ENCODE results near the gene WEE2. TPM values are rescaled to one million over a fixed set of nuclear protein-coding genes. Genes with fewer than 3 reads are reported as not detected.
"Not testable (repeated sequence)": the region's sequence is repeated elsewhere in the genome, so short reads cannot be mapped to it uniquely, and the experiment has no call there.

Gene WEE2
- total RNA-seq, 2 experiments from 2014 or later: 0.08 to 0.14 TPM

DNA sequence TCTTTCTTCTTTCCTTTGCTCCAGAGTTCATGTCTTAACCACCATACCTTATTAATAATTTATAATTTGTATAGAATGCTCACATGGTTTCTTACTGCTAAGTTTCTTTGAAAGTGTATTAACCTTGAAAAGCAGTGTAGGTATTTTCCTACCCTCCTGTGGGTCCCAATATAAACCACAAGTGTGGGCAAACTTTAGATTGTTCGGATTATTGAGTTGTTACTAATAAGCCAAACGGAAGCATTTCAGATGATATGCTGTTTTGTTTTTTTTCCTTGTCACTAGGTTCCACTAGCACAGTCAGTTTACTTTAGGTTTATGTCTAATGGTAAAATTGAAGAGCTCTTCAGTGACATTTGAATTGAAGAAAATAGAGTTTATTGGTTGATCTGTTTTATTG lies 40.2 kb downstream of the WEE2 start:
- Mint-ChIP-seq H3K27ac (no peak overlapping the region), H3K4me1 (ENCODE audit: low read depth) (peaks cover 15% of the 10 kb centered on the region), H3K27me3 (no peaks in the 10 kb centered on the region), H3K9me3 (peaks cover 4% of the 10 kb centered on the region), H3K36me3 (ENCODE audit: low read depth) (peaks cover 92% of the 10 kb centered on the region), H3K4me3 (no peak overlapping the region)
- DNase-seq: no peak
- ATAC-seq (ENCODE audit: poor library complexity): no peak
- POLR2A ChIA-PET: no interaction called here
- H3K27me3 ChIP-seq (ENCODE audit: control insufficient read depth in 1 of 2, insufficient read depth in 2 of 2, low read length in 2 of 2): no peaks in the 10 kb centered on the region
- H3K9me3 ChIP-seq (ENCODE audit: control insufficient read depth in 1 of 2, insufficient read depth in 1 of 2, low read length in 2 of 2): peaks cover 14 to 27% of the 10 kb centered on the region in 2 experiments
- CTCF ChIA-PET: no interaction called here
- H3K27ac ChIP-seq (ENCODE audit: low read depth in 1 of 2, low read length in 2 of 2): no peak overlapping the region
- intact Hi-C loops (cut with DNase I, micrococcal nuclease): no loop called here
- H3K4me3 ChIP-seq (ENCODE audit: low read length): no peak overlapping the region
- peaks cover 94% of the 10 kb centered on the region for H3K36me3 ChIP-seq (ENCODE audit: insufficient read depth, low read length)
- TF ChIP-seq, protein P1, sequence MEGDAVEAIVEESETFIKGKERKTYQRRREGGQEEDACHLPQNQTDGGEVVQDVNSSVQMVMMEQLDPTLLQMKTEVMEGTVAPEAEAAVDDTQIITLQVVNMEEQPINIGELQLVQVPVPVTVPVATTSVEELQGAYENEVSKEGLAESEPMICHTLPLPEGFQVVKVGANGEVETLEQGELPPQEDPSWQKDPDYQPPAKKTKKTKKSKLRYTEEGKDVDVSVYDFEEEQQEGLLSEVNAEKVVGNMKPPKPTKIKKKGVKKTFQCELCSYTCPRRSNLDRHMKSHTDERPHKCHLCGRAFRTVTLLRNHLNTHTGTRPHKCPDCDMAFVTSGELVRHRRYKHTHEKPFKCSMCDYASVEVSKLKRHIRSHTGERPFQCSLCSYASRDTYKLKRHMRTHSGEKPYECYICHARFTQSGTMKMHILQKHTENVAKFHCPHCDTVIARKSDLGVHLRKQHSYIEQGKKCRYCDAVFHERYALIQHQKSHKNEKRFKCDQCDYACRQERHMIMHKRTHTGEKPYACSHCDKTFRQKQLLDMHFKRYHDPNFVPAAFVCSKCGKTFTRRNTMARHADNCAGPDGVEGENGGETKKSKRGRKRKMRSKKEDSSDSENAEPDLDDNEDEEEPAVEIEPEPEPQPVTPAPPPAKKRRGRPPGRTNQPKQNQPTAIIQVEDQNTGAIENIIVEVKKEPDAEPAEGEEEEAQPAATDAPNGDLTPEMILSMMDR (IDR thresholded peaks at IDR 0.05): no peak
- no peaks in the 10 kb centered on the region for H3K4me1 ChIP-seq (ENCODE audit: insufficient read depth, low read length)

DNA sequence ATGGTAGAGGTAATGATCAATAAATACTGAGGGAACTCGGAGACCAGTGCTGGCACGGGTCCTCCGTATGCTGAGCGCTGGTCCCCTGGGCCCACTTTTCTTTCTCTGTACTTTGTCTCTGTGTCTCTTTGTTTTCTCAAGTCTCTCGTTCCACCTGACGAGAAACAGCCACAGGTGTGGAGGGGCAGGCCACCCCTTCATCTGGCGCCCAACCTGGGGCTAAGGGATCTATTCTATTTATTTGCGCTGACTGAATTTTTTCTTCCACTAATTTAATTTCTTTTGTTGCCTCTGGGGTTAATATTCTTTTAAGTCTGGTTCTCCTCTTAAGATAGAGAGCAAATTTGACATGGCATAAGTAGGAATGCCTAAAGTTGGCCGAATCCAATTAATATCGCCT lies 43.8 kb downstream of the WEE2 start:
- H3K4me3 ChIP-seq (ENCODE audit: low read length); POLR2A ChIA-PET; H3K4me1 Mint-ChIP-seq (ENCODE audit: low read depth); H3K27ac Mint-ChIP-seq; ATAC-seq (ENCODE audit: poor library complexity); H3K27me3 Mint-ChIP-seq; H3K27ac ChIP-seq (ENCODE audit: low read depth in 1 of 2, low read length in 2 of 2); CTCF ChIA-PET; H3K9me3 Mint-ChIP-seq; H3K4me3 Mint-ChIP-seq; DNase-seq; H3K4me1 ChIP-seq (ENCODE audit: insufficient read depth, low read length); H3K27me3 ChIP-seq (ENCODE audit: control insufficient read depth in 1 of 2, insufficient read depth in 2 of 2, low read length in 2 of 2): not testable (repeated sequence)
- Histone ChIP-seq H3K36me3 (ENCODE audit: insufficient read depth, low read length) (peaks cover 84% of the 10 kb centered on the region), H3K9me3 (ENCODE audit: control insufficient read depth in 1 of 2, insufficient read depth in 1 of 2, low read length in 2 of 2) (peaks cover 14 to 27% of the 10 kb centered on the region in 2 experiments)
- intact Hi-C loops (cut with DNase I, micrococcal nuclease): loop anchor here in 1 of 2 experiments (5.0 kb wide), 1 partner anchor 955 kb away; no protein-coding TSS in a partner anchor
- peaks cover 93% of the 10 kb centered on the region for H3K36me3 Mint-ChIP-seq (ENCODE audit: low read depth)

DNA sequence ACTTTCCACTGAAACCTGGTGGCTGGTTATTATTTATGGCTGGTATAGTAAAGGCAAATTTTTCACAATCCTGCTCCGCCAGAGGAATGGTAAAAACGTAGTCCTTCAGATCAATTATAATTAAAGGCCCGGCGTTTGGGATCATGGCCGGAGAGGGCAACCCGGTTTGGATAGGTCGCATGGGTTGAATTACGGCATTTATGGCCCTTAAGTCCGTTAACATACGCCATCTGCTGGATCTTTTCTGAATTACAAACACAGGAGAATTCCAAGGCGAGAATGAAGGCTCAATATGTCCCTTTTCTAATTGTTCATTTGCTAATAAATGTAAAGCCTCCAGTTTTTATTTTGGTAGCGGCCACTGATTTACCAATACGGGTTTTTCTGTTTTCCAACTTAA lies 44.5 kb downstream of the WEE2 start:
- Mint-ChIP-seq H3K27me3 (no peaks in the 10 kb centered on the region), H3K27ac (no peak overlapping the region), H3K4me1 (ENCODE audit: low read depth) (no peaks in the 10 kb centered on the region), H3K4me3 (no peak overlapping the region), H3K9me3 (peaks cover 4% of the 10 kb centered on the region), H3K36me3 (ENCODE audit: low read depth) (peaks cover 99% of the 10 kb centered on the region)
- Histone ChIP-seq H3K27me3 (ENCODE audit: control insufficient read depth in 1 of 2, insufficient read depth in 2 of 2, low read length in 2 of 2) (no peaks in the 10 kb centered on the region), H3K9me3 (ENCODE audit: control insufficient read depth in 1 of 2, insufficient read depth in 1 of 2, low read length in 2 of 2) (peaks cover 14 to 27% of the 10 kb centered on the region in 2 experiments), H3K36me3 (ENCODE audit: insufficient read depth, low read length) (peaks cover 87% of the 10 kb centered on the region), H3K4me1 (ENCODE audit: insufficient read depth, low read length) (no peaks in the 10 kb centered on the region), H3K27ac (ENCODE audit: low read depth in 1 of 2, low read length in 2 of 2) (no peak overlapping the region), H3K4me3 (ENCODE audit: low read length) (no peak overlapping the region)
- ChIA-PET CTCF (no interaction called here), POLR2A (no interaction called here)
- intact Hi-C loops (cut with DNase I, micrococcal nuclease): loop anchor here in 1 of 2 experiments (5.0 kb wide), 1 partner anchor 955 kb away; no protein-coding TSS in a partner anchor
- DNase-seq: peak in 2 of 14 experiments; percentile 13 to 18
- TF ChIP-seq, protein P1 (IDR thresholded peaks at IDR 0.05): no peak
- no peak for ATAC-seq (ENCODE audit: poor library complexity)

DNA sequence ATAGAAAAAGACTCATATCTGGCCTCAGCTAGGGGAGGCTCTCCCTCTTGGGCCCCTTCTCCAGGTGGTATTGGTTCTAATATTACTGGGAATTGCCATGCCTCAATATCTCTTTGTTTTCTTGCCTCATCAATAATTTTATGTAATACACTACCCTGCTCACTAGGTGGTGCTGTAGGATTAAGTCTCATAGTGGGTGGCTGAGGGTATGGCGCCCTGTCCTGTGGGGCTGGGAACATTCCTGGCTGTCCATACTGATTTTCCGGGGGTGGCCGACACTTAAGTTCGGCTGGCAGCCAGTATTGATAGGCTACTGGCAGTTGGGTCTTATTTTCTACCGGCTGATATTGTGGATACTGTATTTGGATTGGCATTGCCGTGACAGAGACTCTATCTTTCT lies 46.8 kb downstream of the WEE2 start:
- no peaks in the 10 kb centered on the region for H3K4me1 ChIP-seq (ENCODE audit: insufficient read depth, low read length)
- TF ChIP-seq, protein P1 (IDR thresholded peaks at IDR 0.05): peak; percentile 35
- ChIA-PET POLR2A (no interaction called here), CTCF (no interaction called here)
- intact Hi-C loops (cut with DNase I, micrococcal nuclease): loop anchor here in 1 of 2 experiments (5.0 kb wide), 1 partner anchor 958 kb away; no protein-coding TSS in a partner anchor
- peak; percentile 59 for ATAC-seq (ENCODE audit: poor library complexity)
- peaks cover 83% of the 10 kb centered on the region for H3K36me3 ChIP-seq (ENCODE audit: insufficient read depth, low read length)
- DNase-seq: peak in 4 of 14 experiments; percentile 4 to 46 (median 33)
- no peak overlapping the region for H3K27ac ChIP-seq (ENCODE audit: low read depth in 1 of 2, low read length in 2 of 2)
- Mint-ChIP-seq H3K4me1 (ENCODE audit: low read depth) (no peaks in the 10 kb centered on the region), H3K9me3 (peaks cover 2% of the 10 kb centered on the region), H3K36me3 (ENCODE audit: low read depth) (peaks cover 97% of the 10 kb centered on the region), H3K4me3 (no peak overlapping the region), H3K27me3 (no peaks in the 10 kb centered on the region), H3K27ac (no peak overlapping the region)
- H3K27me3 ChIP-seq (ENCODE audit: control insufficient read depth in 1 of 2, insufficient read depth in 2 of 2, low read length in 2 of 2): no peaks in the 10 kb centered on the region
- peaks cover 14 to 25% of the 10 kb centered on the region in 2 experiments for H3K9me3 ChIP-seq (ENCODE audit: control insufficient read depth in 1 of 2, insufficient read depth in 1 of 2, low read length in 2 of 2)
- H3K4me3 ChIP-seq (ENCODE audit: low read length): no peak overlapping the region
